ENCODE measurements around the gene ZCCHC8.

GRCh38 chr12:122528582-122528981 lies 27.9 kb upstream of the ZCCHC8 start:
- TF ChIP-seq, protein P1, sequence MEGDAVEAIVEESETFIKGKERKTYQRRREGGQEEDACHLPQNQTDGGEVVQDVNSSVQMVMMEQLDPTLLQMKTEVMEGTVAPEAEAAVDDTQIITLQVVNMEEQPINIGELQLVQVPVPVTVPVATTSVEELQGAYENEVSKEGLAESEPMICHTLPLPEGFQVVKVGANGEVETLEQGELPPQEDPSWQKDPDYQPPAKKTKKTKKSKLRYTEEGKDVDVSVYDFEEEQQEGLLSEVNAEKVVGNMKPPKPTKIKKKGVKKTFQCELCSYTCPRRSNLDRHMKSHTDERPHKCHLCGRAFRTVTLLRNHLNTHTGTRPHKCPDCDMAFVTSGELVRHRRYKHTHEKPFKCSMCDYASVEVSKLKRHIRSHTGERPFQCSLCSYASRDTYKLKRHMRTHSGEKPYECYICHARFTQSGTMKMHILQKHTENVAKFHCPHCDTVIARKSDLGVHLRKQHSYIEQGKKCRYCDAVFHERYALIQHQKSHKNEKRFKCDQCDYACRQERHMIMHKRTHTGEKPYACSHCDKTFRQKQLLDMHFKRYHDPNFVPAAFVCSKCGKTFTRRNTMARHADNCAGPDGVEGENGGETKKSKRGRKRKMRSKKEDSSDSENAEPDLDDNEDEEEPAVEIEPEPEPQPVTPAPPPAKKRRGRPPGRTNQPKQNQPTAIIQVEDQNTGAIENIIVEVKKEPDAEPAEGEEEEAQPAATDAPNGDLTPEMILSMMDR (IDR thresholded peaks at IDR 0.05) = no peak
- TF ChIP-seq POLR2A (IDR thresholded peaks at IDR 0.05) (no peak), POLR2AphosphoS5 (IDR thresholded peaks at IDR 0.05) (no peak)

Measured in sigmoid colon (tissue), 4 donors.